HG03097 (cell line): ENCODE data around the gene RFTN1.
"Not testable (repeated sequence)": the region's sequence is repeated elsewhere in the genome, so short reads cannot be mapped to it uniquely, and the experiment has no call there.

Experiments used
- ATAC-seq: cut with Tn5 transposase; IDR thresholded peaks from one replicate; pipeline ENCODE4 v1.9.1; 2021; ENCODE audit not compliant: unreplicated experiment, low FRiP score

RFTN1 gene

GRCh38 chr3:16508243-16508578 lies 5.3 kb downstream of the RFTN1 start:
- no peak for ATAC-seq

- ATAC-seq: no peak
Measured at GRCh38 chr3:16507578-16508242, 5.8 kb downstream of the RFTN1 start.

DNA sequence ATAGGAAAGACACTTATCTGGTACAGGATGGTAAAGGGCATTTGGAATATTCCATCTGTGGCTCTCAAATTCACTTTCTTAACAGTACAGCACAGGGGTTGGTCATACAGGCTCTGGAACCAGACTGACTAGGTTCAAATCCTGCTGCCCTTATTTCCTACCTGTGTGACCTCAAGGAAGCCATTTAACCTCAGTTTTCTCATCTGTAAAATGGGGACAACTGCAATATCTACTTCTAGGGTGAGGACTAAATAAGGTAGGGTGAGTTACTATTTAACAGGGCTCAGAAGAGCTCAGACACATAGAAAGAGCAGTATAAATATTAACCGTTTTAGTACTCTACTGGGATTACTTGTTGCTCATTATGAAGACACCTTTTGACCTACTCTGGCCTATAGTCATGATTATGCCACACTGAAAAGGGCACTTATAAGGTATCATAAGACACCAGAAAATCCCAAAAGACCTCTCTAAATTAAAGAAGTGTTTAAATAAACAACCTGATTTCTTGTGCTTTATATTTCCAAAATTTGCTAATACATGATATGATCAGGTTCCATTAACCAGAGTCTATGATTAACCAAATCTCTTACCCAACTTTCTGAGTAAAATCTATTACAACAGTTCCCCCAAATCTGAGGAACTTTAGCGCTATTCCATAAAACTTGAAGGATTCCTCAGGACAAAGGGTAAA lies 6.5 kb downstream of the RFTN1 start:
- ATAC-seq: no peak

DNA sequence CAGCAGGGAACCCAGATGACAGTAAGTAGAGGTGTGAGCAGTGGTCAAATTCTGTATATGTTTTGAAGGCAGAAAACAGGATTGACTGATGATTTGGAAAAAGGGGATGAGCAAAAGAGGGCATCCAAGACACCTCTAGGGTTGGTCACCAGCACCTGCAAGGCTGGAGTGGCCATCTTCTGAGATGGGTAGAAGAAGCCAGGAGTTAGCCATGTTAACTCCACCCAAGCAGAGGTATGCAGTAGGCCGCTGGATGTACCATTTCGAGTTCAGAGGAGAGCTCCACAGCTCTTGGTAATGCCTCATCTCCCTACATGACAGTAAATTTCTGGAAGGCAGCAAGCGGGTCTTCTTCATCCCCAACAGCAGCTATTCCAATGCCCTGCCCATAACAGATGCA lies 7.0 kb downstream of the RFTN1 start:
- ATAC-seq: no peak

GRCh38 chr3:16504692-16505091 lies 8.8 kb downstream of the RFTN1 start:
- no peak for ATAC-seq

DNA sequence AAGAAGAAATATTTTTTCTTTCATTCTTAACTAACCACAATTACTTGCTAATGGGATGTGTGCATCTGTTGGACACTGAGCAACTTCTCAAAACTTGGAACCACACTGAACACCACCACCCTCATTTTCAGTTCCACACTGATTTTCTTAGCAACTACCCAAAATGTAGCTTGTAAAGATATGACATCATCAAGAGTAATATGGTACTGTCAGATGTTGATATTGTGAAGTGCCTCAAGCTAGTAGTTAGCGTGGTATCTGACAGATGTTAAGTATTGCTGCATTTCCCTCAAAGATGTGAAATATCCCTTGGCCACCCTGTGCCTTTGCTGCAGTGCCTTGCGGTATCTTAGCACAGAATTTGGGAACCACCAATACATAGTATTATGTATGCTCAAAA lies 9.3 kb downstream of the RFTN1 start:
- peak; percentile 70 for ATAC-seq

DNA sequence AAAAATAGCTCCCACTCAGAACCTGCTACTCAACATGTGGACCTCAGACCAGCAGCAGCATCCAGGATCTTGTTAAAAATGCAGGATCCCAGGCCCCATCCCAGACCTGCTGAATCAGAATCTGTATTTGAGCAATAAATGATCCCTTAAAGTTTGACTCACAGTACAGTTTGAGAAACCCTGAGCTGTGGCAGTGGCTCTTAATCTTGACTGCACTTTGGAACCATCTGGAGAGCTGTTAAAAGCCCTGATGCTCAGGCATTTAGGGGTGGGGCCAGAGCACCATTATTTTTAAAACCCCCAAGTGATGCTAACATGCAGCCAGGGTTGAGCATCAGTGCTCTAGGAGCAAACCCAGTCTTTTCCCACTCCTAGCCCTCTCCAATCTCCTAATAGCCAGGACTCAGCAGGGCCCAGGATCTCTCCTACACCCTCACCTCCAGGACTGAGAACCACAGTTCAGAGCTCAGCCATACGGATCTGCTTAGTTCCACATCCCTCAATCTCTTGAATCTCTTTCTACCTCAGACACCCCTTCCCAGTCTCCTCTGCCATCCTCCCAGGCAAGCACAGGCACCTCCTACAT lies 10.2 kb downstream of the RFTN1 start:
- ATAC-seq: no peak

DNA sequence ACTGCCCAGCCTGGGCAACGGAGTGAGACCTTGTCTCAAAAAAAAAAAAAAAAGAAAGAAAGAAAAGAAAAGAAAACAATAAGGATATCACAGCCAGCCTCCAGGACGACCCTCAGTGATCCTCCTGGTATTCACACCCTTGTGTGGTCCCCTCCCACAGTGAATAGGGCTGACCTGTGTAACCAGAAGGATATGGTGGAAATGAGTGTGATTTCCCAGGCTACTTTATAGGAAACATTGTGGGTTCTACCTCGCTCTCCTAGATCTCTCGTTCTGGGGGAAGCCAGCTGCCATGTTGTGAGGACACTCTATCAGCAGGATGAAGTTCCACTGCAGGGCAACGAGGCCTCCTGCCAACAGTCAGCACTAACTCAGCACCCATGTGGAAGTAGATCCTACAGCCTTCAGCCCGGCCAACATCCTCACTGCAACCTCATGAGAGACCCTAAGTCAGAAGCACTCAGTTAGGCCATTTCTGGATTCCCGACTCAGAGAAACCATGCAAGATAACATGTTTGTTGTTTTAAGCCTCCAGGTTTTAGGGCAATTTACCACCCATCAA lies 11.1 kb downstream of the RFTN1 start:
- ATAC-seq: no peak

- no peak for ATAC-seq
Measured at GRCh38 chr3:16501376-16501775, 12.1 kb downstream of the RFTN1 start.

GRCh38 chr3:16500911-16501310 lies 12.6 kb downstream of the RFTN1 start:
- ATAC-seq: no peak

GRCh38 chr3:16500093-16500492 lies 13.4 kb downstream of the RFTN1 start:
- ATAC-seq: no peak

DNA sequence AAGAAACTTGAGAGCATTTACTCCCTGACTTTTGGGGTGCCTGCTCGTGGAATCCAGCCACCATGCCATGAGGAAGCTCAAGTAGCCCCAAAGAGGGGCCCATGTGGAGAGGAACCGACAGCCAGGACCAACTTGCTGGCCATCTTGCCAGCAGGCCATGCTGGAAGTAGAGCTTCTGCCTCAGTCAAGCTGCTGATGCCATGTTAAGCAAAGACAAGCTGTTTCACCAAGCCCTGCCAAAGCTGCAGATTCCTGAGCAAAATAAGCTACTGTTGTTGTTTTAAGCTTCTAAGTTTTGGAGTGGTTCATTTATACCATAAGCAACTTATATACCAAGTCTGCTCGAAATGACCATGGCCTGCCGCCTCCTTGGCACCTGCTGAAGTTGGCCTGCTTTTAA lies 14.1 kb downstream of the RFTN1 start:
- no peak for ATAC-seq

DNA sequence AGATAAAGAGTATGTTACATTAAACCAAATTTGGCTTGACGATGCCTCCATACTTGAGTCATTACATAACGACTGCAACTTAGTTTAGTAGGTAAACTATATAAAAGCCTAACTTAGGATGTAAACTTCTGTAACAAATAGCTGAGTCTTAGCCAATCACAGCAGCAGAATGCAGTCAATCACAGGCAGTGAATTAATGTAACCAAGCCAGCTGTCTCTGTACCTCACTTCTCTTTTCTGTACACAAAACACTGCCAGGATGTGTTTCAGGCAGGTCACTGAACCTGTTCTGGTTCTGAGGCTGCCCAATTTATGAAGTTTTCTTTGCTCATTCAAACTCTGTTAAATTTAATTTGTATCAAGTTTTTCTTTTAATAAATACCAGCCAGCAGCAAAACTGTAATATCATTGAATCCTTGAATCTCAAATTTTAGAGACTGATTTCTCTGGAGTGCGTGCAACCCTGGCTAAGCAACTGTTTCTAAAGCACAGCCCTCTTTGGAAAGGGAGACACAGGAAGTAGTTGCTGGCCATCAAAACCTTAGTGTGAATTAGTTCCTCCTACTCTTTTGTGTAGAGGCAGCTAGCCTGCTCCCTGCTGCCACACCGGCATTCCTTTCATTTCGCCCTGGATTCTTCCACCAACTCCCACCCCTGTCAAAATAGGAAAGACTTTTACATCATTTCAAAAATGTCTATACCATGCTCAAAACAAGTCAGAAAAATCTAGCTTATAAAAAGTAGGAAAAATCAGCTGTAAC lies 15.2 kb downstream of the RFTN1 start:
- ATAC-seq: no peak

- ATAC-seq: peak; percentile 50
Measured at GRCh38 chr3:16496408-16497222, 16.9 kb downstream of the RFTN1 start.

GRCh38 chr3:16496008-16496407 lies 17.5 kb downstream of the RFTN1 start:
- ATAC-seq: peak; percentile 25

GRCh38 chr3:16494814-16495431 lies 18.6 kb downstream of the RFTN1 start:
- ATAC-seq: no peak

GRCh38 chr3:16494094-16494493 lies 19.4 kb downstream of the RFTN1 start:
- ATAC-seq: no peak

DNA sequence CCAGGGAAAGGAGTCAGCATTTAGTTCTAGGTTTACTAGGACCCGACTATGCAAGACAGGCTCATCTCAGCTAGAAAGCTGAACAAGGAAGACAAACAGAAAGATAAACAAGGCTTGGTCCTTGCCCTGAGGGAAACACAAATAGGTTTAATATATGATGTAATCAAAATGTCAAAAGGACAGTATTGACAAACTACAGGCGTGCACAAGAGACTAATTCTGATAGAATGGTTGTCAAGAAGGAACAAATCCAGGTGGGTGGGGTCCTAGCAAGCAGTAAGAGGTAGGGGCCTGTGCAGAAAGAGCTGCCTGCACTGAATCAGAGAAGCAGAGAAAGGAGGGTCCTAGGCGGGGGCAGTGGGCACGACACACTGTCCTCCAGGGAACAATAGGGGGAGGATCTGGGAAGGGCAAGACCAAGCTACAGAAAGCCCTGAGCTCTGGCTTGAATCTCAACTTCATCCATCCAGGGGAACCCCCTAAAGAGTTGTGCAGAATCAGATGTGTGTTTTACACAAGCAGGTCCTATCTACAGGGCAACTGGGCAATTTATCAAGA lies 23.4 kb downstream of the RFTN1 start:
- no peak for ATAC-seq

GRCh38 chr3:16489326-16490061 lies 24.0 kb downstream of the RFTN1 start:
- ATAC-seq: not testable (repeated sequence)
